Hepatocyte (in vitro differentiated cells): Measurements from ENCODE around the gene AGRN. TPM values are rescaled to one million over a fixed set of nuclear protein-coding genes. Genes with fewer than 3 reads are reported as not detected.
A peak's percentile ranks its signal among the peaks of the same experiment; 100 is the strongest.

ENCODE experiments used
- DNase-seq: peaks from one replicate; pipeline ENCODE4 v3.0.0-alpha.2; 2016; ENCODE audit warnings: low spot score
- H2AFZ ChIP-seq: fragments of 200-600 bp; sonication (generic); 2 replicates; pipeline ENCODE4 v1.6.0; 2016; ENCODE audit warnings: antibody characterized with exemption, mild to moderate bottlenecking
- H3K27ac ChIP-seq: fragments of 200-600 bp; sonication (generic); 2 replicates; pipeline ENCODE4 v1.5.1; 2016; ENCODE audit warnings: mild to moderate bottlenecking
- H3K27me3 ChIP-seq: fragments of 200-600 bp; sonication (generic); 2 replicates; pipeline ENCODE4 v1.6.1; 2016
- H3K36me3 ChIP-seq: fragments of 200-600 bp; sonication (generic); replicated peaks from 2 replicates; pipeline ENCODE4 v1.5.1; 2016; ENCODE audit warnings: low read depth; ENCODE audit not compliant: insufficient read depth
- H3K4me1 ChIP-seq: fragments of 200-600 bp; sonication (generic); 2 replicates; pipeline ENCODE4 v1.5.1; 2016; ENCODE audit warnings: mild to moderate bottlenecking, moderate library complexity; ENCODE audit not compliant: insufficient read depth
- H3K4me2 ChIP-seq: fragments of 200-600 bp; sonication (generic); 2 replicates; pipeline ENCODE4 v1.6.0; 2016
- H3K4me3 ChIP-seq: fragments of 200-600 bp; sonication (generic); 2 replicates; pipeline ENCODE4 v1.5.1; 2016; ENCODE audit warnings: mild to moderate bottlenecking
- H3K79me2 ChIP-seq: fragments of 200-600 bp; sonication (generic); 2 replicates; pipeline ENCODE4 v1.6.0; 2017; ENCODE audit warnings: mild to moderate bottlenecking
- H3K9me2 ChIP-seq: fragments of 200-600 bp; sonication (generic); replicated peaks from 2 replicates; pipeline ENCODE4 v1.6.0; 2017; ENCODE audit warnings: mild to moderate bottlenecking; ENCODE audit not compliant: insufficient read depth
- H3K9me3 ChIP-seq: fragments of 200-600 bp; sonication (generic); 2 replicates; pipeline ENCODE4 v1.5.1; 2016; ENCODE audit warnings: low read depth, mild to moderate bottlenecking
- H4K20me1 ChIP-seq: fragments of 200-600 bp; sonication (generic); 2 replicates; pipeline ENCODE4 v1.6.0; 2016; ENCODE audit warnings: mild to moderate bottlenecking; ENCODE audit not compliant: insufficient read depth, poor library complexity, severe bottlenecking
- CTCF ChIP-seq: fragments of 200-600 bp; sonication (generic); IDR thresholded peaks from 2 replicates; pipeline ENCODE4 v1.5.1; 2016; ENCODE audit warnings: antibody characterized with exemption, mild to moderate bottlenecking; ENCODE audit not compliant: poor library complexity
- EZH2 ChIP-seq: fragments of 200-600 bp; sonication (generic); IDR thresholded peaks from 2 replicates; pipeline ENCODE4 v1.6.1; 2016; ENCODE audit warnings: antibody characterized with exemption, mild to moderate bottlenecking, borderline replicate concordance
- EZH2phosphoT487 ChIP-seq: fragments of 200-600 bp; sonication (generic); IDR thresholded peaks from one replicate; pipeline ENCODE4 v1.6.1; 2018; ENCODE audit warnings: antibody characterized with exemption, mild to moderate bottlenecking, low read depth, moderate library complexity; ENCODE audit not compliant: unreplicated experiment, severe bottlenecking
- WGBS: methylation state at CpG from one replicate; pipeline ENCODE4 v1.1.6; 2016; ENCODE audit warnings: low lambda C conversion rate; ENCODE audit errors: missing lambda C conversion rate; 5-methylcytosine and 5-hydroxymethylcytosine counted together
- polyA plus RNA-seq: library from polyadenylated mRNA; unstranded; fragments of >200 nt; fragmentation: Nextera tagmentation; extraction: Ambion mirVana; gene quantifications from 2 replicates; pipeline ENCODE4 v1.2.1, GENCODE V29; 2016
- total RNA-seq: library from RNA; depleted of rRNA; stranded (reverse); fragments of >200 nt; gene quantifications from 2 replicates; pipeline ENCODE4 v1.2.3, GENCODE V29; 2014

AGRN gene
- total and polyA plus RNA-seq, 2 experiments from 2014 or later, result 53.3 to 81.8 TPM

- TF ChIP-seq EZH2 (no peak), EZH2phosphoT487 (no peak), CTCF (no peak)
- no peaks in the 10 kb centered on the region for H3K9me3 ChIP-seq
- H3K27ac ChIP-seq, result no peak overlapping the region
- peaks cover 19% of the 10 kb centered on the region for H3K4me1 ChIP-seq
- H3K9me2 ChIP-seq, result no peaks in the 10 kb centered on the region
- H4K20me1 ChIP-seq, result no peaks in the 10 kb centered on the region
- peaks cover under 1% of the 10 kb centered on the region for H3K27me3 ChIP-seq
- no peaks in the 10 kb centered on the region for H3K36me3 ChIP-seq
- H3K79me2 ChIP-seq, result no peaks in the 10 kb centered on the region
- 86% methylated on average over 20 of the region's 27 CpGs for WGBS
- no peak overlapping the region for H3K4me3 ChIP-seq
- DNase-seq, result no peak
- H3K4me2 ChIP-seq, result no peak overlapping the region
- no peak overlapping the region for H2AFZ ChIP-seq
These were observed 46.7 kb downstream of the AGRN start for GRCh38 chr1:1066403-1067283.

DNA sequence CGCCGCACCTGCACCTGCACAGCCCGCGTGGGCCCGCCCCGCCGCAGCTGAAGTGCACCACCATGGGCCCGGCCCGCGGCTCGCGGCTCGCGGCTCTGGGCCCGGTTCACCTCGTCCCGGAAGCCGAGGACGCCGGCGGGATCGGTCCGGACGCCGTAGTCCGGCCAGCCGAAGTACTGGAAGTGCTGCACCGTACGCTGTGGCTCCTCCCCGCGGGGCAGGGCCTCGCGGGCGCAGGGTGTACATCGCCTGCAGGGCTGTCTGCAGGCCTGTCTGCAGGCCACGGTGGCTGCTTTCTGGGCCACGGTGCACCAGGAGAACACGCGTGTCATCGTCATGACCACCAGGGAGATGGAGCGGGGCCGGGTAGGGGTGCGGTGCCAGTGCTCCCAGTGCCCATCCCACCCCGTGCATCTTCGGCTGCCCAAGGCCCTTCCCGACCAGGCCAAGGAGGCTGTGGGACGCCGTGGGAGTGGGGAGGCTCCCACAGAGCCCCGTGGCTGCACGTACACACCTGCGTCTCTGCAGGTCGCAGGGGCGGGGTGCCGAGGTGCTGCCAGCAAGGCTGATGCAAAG lies 47.5 kb downstream of the AGRN start:
- H2AFZ ChIP-seq, result no peak overlapping the region
- no peaks in the 10 kb centered on the region for H4K20me1 ChIP-seq
- DNase-seq, result no peak
- no peak overlapping the region for H3K4me2 ChIP-seq
- TF ChIP-seq EZH2, result no peak
- TF ChIP-seq EZH2phosphoT487, result no peak
- TF ChIP-seq CTCF, result no peak
- H3K79me2 ChIP-seq, result no peaks in the 10 kb centered on the region
- H3K36me3 ChIP-seq, result no peaks in the 10 kb centered on the region
- 96% methylated on average over 53 of the region's 54 CpGs for WGBS
- H3K27me3 ChIP-seq, result no peaks in the 10 kb centered on the region
- H3K4me3 ChIP-seq, result no peak overlapping the region
- H3K9me3 ChIP-seq, result no peaks in the 10 kb centered on the region
- no peaks in the 10 kb centered on the region for H3K9me2 ChIP-seq
- H3K4me1 ChIP-seq, result peaks cover 17% of the 10 kb centered on the region
- H3K27ac ChIP-seq, result no peak overlapping the region

GRCh38 chr1:1067860-1068516 lies 48.1 kb downstream of the AGRN start:
- DNase-seq, result no peak
- H3K79me2 ChIP-seq, result no peaks in the 10 kb centered on the region
- H3K27me3 ChIP-seq, result no peaks in the 10 kb centered on the region
- H3K9me3 ChIP-seq, result no peaks in the 10 kb centered on the region
- no peak overlapping the region for H2AFZ ChIP-seq
- peak overlapping the region; percentile 76 for H3K4me2 ChIP-seq
- no peak for TF ChIP-seq EZH2
- no peak for TF ChIP-seq EZH2phosphoT487
- no peak for TF ChIP-seq CTCF
- no peaks in the 10 kb centered on the region for H3K9me2 ChIP-seq
- H3K27ac ChIP-seq, result peak overlapping the region; percentile 43
- WGBS, result 78% methylated on average over 27 of the region's 32 CpGs
- no peak overlapping the region for H3K4me3 ChIP-seq
- no peaks in the 10 kb centered on the region for H3K36me3 ChIP-seq
- no peaks in the 10 kb centered on the region for H4K20me1 ChIP-seq
- H3K4me1 ChIP-seq, result peaks cover 13% of the 10 kb centered on the region
